BJ (cell line): Measurements from ENCODE around the gene WDR59. TPM values are rescaled to one million over a fixed set of nuclear protein-coding genes. Genes with fewer than 3 reads are reported as not detected.

Source experiments
- CTCF ChIA-PET: fragments of 350-600 bp; formaldehyde crosslinking; extraction: SDS; loops from one replicate; lab custom pipeline; 2021; ENCODE audit warnings: antibody characterized with exemption, inconsistent platforms; lab: Yijun Ruan, JAX
- POLR2A ChIA-PET: fragments of 300-600 bp; sonication (Branson Sonifier 250); formaldehyde crosslinking; extraction: SDS; loops from one replicate; lab custom pipeline; 2021; ENCODE audit warnings: antibody characterized with exemption; lab: Charles Lee
- DNase-seq: peaks from one replicate; pipeline ENCODE4 v3.0.0-alpha.2; 2011; ENCODE audit warnings: low read depth
- H3K27me3 ChIP-seq: 2 replicates; pipeline ENCODE4 v1.6.0; 2011; ENCODE audit warnings: low read length; ENCODE audit not compliant: control insufficient read depth, insufficient read depth
- H3K36me3 ChIP-seq: 2 replicates; pipeline ENCODE4 v1.5.1; 2011; ENCODE audit warnings: low read length; ENCODE audit not compliant: control insufficient read depth, insufficient read depth
- H3K4me3 ChIP-seq: 2 replicates; pipeline ENCODE4 v1.5.1; 2011; ENCODE audit warnings: low read depth, mild to moderate bottlenecking, control low read depth, low read length
- polyA plus RNA-seq: library from polyadenylated mRNA; depleted of rRNA; stranded (reverse); fragments of >200 nt; gene quantifications from 2 replicates; pipeline ENCODE4 v1.2.3, GENCODE V29; 2011
- TF ChIP-seq, protein P1 (sequence below): IDR thresholded peaks from 2 replicates; pipeline ENCODE4 v1.5.1; 2011; ENCODE audit warnings: low read depth, mild to moderate bottlenecking, control low read depth, inconsistent platforms, low read length, moderate library complexity; ENCODE audit not compliant: insufficient read depth

WDR59 gene
- polyA plus RNA-seq, 1 experiment: 47.5 TPM

DNA sequence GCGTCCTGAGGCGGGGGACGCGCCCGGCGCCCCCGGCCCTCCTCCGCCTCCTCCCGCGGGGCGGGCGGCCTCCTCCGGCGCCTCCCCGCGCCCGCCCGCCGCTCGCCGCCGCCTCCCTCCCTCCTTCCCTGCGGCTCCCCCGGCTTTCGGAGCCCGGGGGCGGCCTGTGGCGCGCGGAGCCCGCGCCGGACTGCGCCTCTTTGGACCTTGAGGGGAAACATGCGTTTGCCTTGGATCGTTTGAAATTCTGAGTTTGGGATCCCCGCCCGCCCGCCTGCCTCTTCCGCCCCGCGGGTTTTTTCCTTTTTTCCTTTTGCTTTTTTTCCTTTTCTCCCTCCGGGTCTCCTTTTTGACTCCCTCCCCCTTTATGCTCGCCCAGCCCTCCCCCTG is 14.3 kb upstream of the WDR59 start:
- POLR2A ChIA-PET: interaction anchor here (1.1 kb wide), 1 partner anchor 112 kb away, joined by 6 read pairs; no protein-coding TSS in a partner anchor
- TF ChIP-seq, protein P1, sequence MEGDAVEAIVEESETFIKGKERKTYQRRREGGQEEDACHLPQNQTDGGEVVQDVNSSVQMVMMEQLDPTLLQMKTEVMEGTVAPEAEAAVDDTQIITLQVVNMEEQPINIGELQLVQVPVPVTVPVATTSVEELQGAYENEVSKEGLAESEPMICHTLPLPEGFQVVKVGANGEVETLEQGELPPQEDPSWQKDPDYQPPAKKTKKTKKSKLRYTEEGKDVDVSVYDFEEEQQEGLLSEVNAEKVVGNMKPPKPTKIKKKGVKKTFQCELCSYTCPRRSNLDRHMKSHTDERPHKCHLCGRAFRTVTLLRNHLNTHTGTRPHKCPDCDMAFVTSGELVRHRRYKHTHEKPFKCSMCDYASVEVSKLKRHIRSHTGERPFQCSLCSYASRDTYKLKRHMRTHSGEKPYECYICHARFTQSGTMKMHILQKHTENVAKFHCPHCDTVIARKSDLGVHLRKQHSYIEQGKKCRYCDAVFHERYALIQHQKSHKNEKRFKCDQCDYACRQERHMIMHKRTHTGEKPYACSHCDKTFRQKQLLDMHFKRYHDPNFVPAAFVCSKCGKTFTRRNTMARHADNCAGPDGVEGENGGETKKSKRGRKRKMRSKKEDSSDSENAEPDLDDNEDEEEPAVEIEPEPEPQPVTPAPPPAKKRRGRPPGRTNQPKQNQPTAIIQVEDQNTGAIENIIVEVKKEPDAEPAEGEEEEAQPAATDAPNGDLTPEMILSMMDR: no peak
- H3K4me3 ChIP-seq: peak overlapping the region; percentile 72
- CTCF ChIA-PET: interaction anchor here (1.1 to 9.0 kb wide), 7 partner anchors 12 to 120 kb away, joined by 3 to 199 read pairs (median 13); partner anchors contain the start of gene WDR59
- H3K36me3 ChIP-seq: no peaks in the 10 kb centered on the region
- no peak for DNase-seq
- no peaks in the 10 kb centered on the region for H3K27me3 ChIP-seq

DNA sequence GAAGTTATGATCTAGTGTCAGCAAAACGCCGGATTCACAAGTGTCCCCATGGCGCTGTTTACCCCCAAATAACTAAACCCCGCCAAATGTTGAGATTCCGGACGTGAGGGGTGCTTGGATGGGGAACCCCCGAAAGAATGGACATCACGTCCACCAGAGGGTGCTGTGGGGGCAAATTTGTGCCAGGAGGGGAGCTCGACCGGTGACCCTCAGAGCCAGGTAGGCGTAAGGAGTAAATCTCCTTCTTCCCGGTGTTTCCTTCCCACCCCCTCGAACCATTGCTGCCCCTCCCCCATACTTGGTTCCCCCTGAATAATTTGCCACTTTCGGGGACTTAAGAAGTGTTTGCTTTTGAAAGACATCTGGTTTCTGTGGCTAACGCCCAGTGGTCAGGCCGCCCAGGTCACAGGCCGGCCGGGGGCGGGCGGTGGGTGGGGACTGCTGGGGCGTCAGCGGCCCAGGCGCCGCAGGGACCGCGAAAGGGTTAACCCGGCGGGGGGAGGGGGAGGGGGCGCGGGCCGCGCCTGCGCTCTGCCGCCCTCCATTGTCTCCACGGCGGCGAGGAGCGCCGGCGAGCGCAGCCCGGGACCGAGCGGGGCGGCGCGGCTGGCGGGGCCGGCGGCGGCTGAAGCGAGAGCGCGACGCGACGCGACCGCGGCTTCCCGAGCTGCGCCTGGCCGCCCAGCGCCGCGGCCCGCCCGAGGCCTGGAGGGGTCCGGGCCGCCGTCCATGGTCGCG is 13.7 kb upstream of the WDR59 start, which contains the start of gene ZNRF1:
ZNRF1 (plus strand) TSS at position 544 of the 738 bp plus-strand sequence. CDS start 648 bp downstream, outside the sequence.
- no peaks in the 10 kb centered on the region for H3K36me3 ChIP-seq
- peaks cover 1% of the 10 kb centered on the region for H3K27me3 ChIP-seq
- TF ChIP-seq, protein P1: peak; percentile 71
- POLR2A ChIA-PET: interaction anchor here (1.1 kb wide), 1 partner anchor 112 kb away, joined by 6 read pairs; no protein-coding TSS in a partner anchor
- CTCF ChIA-PET: interaction anchor here (0.7 to 9.0 kb wide), 17 partner anchors 12 to 186 kb away, joined by 3 to 199 read pairs (median 4); partner anchors contain the start of gene WDR59
- DNase-seq: no peak
- H3K4me3 ChIP-seq: peak within 1 kb of the TSS; percentile 72

DNA sequence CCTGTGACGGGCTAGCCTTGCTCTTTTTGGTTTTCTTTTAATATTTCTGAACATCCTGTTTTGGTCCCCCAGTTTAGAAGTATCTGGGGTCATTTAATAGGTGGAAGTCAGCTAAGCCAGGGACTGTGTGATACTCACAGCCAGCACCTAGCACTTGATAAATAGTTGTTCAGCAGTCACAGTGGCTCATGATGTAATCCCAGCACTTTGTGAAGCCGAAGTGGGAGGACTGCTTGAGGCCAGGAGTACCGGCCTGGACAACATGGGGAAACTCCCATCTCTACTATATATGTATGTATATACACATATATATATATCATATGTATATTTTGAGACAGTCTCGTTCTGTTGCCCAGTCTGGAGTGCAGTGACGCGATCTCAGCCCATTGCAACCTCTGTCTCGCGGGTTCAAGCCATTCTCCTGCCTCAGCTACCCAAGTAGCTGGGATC is 12.1 kb upstream of the WDR59 start:
- POLR2A ChIA-PET: no interaction called here

DNA sequence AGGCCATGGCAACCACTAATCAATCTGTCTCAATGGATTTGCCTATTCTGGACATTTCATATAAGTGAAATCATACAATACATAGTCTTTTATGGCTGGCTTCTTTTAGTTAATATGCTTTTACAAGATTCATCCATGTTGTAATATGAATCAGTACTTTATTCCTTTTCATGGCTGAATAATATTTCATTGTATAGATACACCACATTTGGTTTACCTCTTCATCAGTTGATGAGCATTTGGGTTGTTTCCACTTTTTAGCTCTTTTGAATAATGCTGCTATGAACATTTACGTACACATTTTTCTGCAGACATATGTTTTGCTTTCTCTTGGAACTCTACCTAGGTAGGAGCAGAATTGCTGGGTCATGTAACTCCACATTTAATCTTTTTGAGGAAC is 11.1 kb upstream of the WDR59 start:
- H3K27me3 ChIP-seq: peaks cover 1% of the 10 kb centered on the region
- CTCF ChIA-PET: interaction anchor here (0.6 to 9.0 kb wide), 3 partner anchors 9 to 115 kb away, joined by 4 to 199 read pairs (median 4); no protein-coding TSS in a partner anchor
- TF ChIP-seq, protein P1: no peak
- POLR2A ChIA-PET: no interaction called here
- H3K36me3 ChIP-seq: no peaks in the 10 kb centered on the region
- DNase-seq: no peak
- no peak overlapping the region for H3K4me3 ChIP-seq

More for the DNA sequence above, 12.1 kb upstream of the WDR59 start:
- DNase-seq: no peak
- peaks cover 1% of the 10 kb centered on the region for H3K27me3 ChIP-seq
- no peaks in the 10 kb centered on the region for H3K36me3 ChIP-seq
- CTCF ChIA-PET: interaction anchor here (2.2 to 9.0 kb wide), 3 partner anchors 10 to 114 kb away, joined by 8 to 199 read pairs (median 22); partner anchors contain the start of gene WDR59
- H3K4me3 ChIP-seq: no peak overlapping the region
- TF ChIP-seq, protein P1: no peak
